Activated CD4-positive, alpha-beta T cell treated with anti-CD3 and anti-CD28 coated beads, Interleukin-2, amount 50 U/mL, for 16 hours (primary cell): ENCODE results near the gene HNF1B.

Source experiments
- DNase-seq: peaks from one replicate; pipeline ENCODE4 v3.0.0-alpha.2; 2020

The HNF1B gene

DNA sequence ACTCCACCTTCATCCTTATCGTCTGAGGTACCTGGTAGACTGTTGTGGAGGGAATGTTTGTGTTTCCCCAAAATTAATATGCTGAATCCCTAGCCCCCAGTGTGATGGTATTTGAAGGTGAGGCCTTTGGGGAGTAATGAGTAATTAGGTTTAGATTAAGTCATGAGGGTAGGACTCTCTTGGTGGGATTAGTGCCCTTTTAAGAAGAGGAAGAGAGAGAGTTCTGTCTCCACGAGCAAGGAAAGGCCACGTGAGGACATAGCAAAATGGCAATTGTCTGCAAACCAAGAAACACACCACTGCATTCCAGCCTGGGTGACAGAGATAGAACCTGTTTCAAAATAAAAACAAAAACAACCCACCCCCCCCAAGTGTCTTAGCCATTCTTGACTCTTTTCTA lies 80.6 kb downstream of the HNF1B start:
- DNase-seq: no peak

DNA sequence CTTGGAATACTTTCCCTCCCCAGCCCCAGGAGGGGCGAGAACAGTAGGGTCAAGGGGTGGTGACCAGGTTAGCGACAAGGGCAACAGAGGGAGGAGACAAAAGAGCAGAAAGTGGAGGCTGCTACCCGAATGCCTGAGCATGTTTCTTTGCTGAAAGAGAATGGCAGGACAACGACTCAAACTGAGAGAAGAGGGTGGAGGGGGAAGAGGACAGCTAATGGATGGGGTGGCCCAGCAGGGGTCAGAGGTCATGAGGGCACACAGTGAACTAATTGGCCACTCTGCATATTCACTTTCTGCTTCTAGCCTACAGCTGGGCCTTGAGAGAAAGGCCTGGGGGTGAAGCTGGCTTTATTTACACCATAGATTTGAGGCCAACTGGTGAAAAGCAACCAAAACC lies 82.5 kb downstream of the HNF1B start:
- DNase-seq: no peak

DNA sequence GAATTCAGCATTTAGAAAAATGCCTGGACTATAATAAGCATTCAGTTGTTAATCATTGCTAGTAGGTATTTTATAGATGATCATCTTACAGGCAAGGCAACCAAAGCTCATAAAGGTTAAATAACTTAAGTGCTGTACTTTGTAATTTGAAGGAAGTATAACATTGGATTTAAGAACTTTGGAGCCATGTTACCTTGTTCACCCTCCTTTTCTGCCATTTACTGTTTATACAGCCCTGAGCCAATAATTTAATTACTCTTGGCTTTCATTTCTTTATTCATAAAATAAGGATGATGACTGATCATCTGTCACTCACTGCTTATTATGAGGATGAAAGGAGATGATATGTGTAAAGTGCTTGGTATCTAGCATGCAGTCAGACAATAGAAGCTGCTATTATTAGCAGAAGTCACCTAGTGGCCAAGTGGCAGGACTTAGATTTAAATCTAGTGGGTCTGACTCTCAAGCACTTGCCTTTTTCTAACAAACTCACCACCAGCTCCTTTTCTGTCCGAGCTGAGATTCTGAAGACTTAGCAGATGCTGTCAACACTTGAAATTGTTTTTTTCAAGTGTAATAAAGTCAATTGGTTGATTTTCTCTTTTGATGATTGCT lies 83.4 kb downstream of the HNF1B start:
- no peak for DNase-seq

DNA sequence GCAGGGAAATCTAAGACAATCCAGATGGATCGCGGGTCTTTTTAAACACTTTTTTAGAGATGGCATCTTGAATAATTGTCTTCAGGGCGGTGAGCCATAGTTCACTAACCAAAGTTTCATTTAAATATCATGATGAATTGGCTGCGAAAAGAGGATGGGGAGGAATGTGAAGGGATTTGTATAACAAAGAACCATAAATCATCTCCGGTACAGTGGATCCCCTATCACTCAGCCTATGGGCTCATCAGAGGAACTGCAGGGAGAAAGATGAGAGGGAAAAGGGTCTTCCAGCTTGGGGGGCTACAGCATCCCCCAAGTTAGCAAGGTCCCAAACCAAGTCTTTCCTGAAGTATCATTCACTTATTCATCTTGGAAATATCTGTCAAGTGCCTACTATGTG lies 84.9 kb downstream of the HNF1B start:
- DNase-seq: no peak

DNA sequence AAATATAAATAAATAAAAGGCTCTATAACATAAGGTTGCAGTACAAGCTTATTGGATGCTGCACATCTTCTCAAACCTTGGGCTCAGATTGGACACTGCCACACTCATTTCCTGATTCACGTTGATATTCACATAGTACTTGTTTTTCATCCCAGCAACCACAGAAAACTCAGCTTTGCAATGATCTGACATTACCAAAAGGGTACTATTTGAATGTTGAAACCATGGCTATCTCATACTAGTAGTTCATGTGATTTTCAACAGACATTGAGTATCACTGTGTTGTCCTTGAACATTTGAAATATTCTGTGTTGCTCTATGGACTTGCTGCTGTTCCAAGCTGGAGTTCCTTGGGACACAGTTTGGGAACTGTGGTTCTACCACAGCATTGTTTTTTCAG lies 87.7 kb downstream of the HNF1B start:
- no peak for DNase-seq

DNA sequence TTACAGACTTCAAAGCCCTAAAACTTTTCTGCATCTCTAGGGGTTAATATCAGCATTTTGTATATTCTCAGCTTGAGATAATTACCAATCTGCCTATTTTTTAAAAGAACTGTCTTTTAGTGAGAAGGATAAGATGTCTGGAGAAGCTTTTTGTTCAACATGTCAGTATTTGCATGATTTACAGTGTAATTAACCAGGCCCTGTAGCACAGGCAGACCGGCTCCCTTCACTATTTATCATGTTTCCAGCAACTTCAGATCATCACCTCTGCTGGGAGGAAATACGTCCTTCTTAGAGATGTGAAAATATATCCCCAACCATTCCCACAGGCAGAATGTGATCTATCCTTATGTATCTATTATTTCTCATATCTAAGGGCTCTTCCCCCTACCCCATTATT lies 93.0 kb downstream of the HNF1B start:
- no peak for DNase-seq

DNA sequence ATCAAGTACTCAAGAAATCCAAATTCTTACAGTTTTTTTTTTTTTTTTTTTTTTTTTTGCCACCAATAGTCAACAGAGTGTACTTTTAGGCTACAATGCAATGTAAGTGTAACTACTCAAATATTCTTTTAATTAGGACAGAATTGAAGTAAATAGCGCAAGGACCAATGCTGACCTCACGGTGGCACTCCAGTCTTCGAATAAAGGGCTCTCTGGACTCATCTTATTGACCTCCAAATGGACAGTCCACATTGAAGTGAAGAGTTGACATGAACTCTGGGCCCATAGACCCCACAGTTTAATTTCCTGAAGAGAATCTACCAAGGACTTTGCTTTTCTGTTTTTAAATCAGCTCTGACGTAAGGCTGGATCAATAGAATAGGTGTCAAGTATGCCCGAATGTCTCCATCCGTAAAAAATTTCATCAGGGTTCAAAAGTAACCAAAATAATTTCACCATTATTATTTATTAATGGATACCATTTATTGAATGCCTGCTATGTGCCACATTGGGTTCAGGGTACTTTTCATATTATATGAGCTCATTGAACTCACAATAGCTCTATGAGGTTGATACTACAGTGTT lies 94.3 kb downstream of the HNF1B start:
- DNase-seq: no peak

DNA sequence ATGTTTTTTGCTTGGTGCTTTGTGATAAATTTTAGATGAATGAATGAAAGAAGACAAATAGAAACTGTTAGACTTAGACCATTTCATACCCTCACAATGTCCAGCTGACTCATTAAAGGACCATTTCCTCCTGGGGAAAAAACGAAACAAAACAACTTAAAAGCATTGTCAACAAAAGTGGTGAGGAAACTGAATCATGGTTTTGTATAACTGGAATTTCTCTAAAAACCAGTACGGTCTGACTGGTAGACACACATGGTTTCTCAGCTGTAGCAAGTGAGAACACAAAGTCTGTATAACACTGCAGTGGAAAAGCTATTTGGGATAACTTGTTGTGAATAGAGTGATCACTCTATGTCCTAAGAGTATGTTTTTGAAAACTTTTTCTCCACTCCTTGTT lies 96.3 kb downstream of the HNF1B start:
- peak; percentile 10 for DNase-seq

DNA sequence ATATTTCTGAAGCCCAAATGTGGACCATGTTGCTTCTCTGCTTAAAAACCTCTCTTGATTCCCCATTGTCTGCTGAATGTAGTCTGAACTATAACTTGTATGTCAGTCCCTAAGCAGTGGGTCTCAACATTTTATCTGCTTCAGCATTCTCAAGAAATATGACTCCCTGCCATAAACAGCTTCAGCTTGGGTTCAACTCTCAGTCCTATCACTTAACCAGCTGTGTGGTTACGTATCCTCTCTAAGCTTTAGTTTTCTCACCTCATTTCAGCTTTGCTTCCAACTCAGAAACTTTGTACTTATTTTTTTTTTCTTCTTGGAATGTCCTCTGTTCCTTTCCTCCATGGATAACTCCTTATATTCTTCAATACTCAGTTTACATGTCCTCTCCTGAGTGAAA lies 97.0 kb downstream of the HNF1B start:
- no peak for DNase-seq

DNA sequence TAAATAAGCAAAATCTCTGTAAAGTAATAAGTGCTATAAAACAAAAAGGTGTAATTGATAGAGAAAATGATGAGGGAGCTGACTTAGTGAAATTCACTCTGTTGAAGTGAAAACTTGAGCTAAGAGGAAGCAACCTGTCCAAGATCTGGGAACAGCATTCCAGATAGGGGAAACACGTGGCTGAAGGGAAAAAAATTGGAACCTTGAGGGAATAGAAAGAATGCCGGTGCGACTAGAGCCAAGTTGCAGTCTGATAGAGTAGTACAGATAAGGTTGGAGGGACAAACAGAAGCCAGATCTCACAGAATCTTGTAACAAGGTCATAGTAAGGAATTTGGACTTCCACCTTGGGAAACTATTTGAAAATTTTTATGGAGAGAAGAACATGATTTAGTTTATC lies 101.0 kb downstream of the HNF1B start:
- DNase-seq: no peak

DNA sequence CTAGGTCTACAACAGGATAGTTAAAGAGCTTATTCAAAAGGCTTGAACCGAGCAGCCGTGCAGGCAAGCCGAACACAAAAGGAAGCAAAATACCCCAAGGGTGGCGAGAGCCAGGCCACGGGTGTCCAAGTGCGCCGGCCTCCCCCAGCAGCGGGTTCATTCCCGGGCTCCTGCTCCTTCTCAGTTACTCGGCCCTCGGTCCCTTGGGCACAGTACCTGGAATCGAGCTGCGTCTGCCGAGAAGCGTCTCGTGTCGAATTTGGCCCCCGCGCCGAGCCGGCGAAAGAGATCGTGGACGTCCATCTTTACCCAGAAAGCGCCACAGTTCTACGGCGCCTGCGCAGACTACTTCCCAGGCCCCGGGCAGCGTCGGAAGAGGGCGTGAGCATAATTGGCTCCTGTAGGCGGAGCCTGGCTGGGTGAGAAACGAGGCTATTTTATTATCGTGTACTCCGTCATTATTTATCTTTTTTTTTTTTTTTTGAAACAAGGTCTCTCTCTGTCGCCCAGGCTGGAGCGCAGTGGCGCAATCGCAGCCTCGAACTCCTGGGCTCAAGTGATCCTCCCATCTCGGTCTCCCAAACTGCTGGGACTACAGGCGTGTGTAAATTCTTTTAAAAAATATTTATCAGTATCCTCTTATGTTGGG lies 101.6 kb downstream of the HNF1B start, which contains the start of gene DDX52:
DDX52 (minus strand) TSS at position 329 of the 649 bp plus-strand sequence; CDS start at position 303, 26 bp downstream.
- DNase-seq: peak; percentile 92

DNA sequence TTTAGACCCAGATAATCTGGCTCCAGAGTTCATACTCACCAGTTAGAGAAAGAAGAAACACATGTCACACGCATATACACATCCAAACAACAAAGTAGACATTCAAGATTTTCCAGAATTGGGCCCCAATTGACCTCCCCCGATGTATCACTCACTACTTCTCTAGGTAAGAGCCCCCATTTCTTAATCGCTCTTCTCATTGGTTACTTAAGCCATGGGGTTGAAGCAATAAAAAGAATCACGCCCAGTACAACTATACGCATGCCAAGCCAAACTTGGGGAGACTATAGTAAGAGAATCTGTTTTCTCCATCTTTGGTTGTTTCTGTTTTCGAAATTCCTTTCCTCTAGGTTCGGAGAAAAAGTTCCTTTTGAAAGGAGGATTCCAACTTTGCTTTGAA lies 102.2 kb downstream of the HNF1B start:
- DNase-seq: no peak

DNA sequence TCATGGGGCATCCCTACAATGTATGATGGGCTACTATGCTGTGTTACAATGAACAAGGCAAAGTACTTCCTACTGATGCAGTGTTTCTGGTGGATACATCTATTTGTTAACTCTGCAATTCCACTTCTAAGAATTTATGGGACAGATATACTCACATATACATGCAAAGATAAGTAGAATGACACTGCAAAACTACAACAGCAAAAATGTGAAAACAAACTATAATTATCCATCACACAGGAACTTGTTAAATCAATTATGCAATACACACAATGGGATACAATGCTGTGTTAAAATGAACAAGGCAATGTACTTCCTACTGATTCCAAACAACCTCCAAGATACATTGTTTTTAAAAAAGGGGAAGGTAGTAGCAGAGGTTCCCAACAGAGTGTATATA lies 104.8 kb downstream of the HNF1B start:
- DNase-seq: no peak

DNA sequence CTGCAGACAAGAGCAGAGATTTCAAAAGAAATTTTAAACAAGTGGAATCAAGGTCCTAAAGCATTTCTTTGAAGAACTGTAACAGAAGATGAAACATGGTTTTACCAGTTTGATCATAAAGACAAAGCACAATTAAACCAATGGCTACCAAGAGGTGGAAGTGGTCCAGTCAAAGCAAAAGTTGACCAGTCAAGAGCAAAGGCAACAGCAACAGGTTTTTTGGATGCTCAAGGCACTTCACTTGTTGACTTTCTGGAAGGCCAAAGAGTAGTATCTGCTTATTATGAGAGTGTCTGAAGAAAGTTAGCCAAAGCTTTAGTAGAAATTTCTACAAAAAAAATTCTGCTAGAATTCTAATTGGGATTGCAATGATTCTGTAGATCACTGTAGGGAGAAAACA lies 106.9 kb downstream of the HNF1B start:
- no peak for DNase-seq
